DND-41 (cell line): ENCODE results near the gene KLHDC8A.

ENCODE experiments used
- ATAC-seq: fragments of 200-7000 bp; cut with Tn5 transposase; 3 replicates; pipeline ENCODE4 v1.9.1; 2021; ENCODE audit warnings: low read depth; ENCODE audit not compliant: insufficient read depth
- DNase-seq: peaks from one replicate; pipeline ENCODE4 v3.0.0-alpha.2; 2020
- H2AFZ ChIP-seq: 2 replicates; pipeline ENCODE4 v1.6.0; 2012; ENCODE audit warnings: low read depth, low read length
- H3K27ac ChIP-seq: 2 replicates; pipeline ENCODE4 v1.5.1; 2012; ENCODE audit warnings: low read length, inconsistent platforms
- H3K27me3 ChIP-seq: fragments of 200-600 bp; sonication (generic); 2 replicates; pipeline ENCODE4 v1.6.0; 2012; ENCODE audit warnings: low read length, mild to moderate bottlenecking, inconsistent platforms; ENCODE audit not compliant: insufficient read depth, poor library complexity
- H3K36me3 ChIP-seq: 2 replicates; pipeline ENCODE4 v1.5.1; 2012; ENCODE audit warnings: low read length, inconsistent platforms; ENCODE audit not compliant: insufficient read depth
- H3K4me1 ChIP-seq: 2 replicates; pipeline ENCODE4 v1.5.1; 2012; ENCODE audit warnings: mild to moderate bottlenecking, low read length; ENCODE audit not compliant: insufficient read depth
- H3K4me2 ChIP-seq: 2 replicates; pipeline ENCODE4 v1.6.0; 2012; ENCODE audit warnings: mild to moderate bottlenecking, moderate library complexity, low read length, inconsistent platforms; ENCODE audit not compliant: insufficient read depth
- H3K4me3 ChIP-seq, 2 experiments: fragments of 200-600 bp in 1 of 2; shearing (Covaris generic) in 1 of 2; 2 replicates each; pipeline ENCODE4 v1.5.1; 2012 to 2016; ENCODE audit warnings: inconsistent platforms in 2 of 2, low read length in 2 of 2, mild to moderate bottlenecking in 2 of 2, low read depth in 1 of 2, moderate library complexity in 1 of 2
- H3K79me2 ChIP-seq: 2 replicates; pipeline ENCODE4 v1.6.0; 2012; ENCODE audit warnings: low read length, inconsistent platforms; ENCODE audit not compliant: insufficient read depth
- H3K9ac ChIP-seq: 2 replicates; pipeline ENCODE4 v1.6.0; 2012; ENCODE audit warnings: low read depth, mild to moderate bottlenecking, inconsistent platforms, low read length, moderate library complexity
- H3K9me3 ChIP-seq: 2 replicates; pipeline ENCODE4 v1.5.1; 2012; ENCODE audit warnings: low read length, moderate library complexity, mild to moderate bottlenecking, inconsistent platforms; ENCODE audit not compliant: insufficient read depth, severe bottlenecking
- H4K20me1 ChIP-seq: 2 replicates; pipeline ENCODE4 v1.6.0; 2012; ENCODE audit warnings: low read length; ENCODE audit not compliant: insufficient read depth
- EZH2 ChIP-seq: IDR thresholded peaks from 3 replicates; pipeline ENCODE4 v1.6.1; 2012; ENCODE audit warnings: borderline replicate concordance, low read depth, mild to moderate bottlenecking, moderate library complexity, low read length, inconsistent platforms; ENCODE audit not compliant: severe bottlenecking
- TF ChIP-seq, protein P1 (sequence below): IDR thresholded peaks from 2 replicates; pipeline ENCODE4 v1.5.1; 2012; ENCODE audit warnings: borderline replicate concordance, low read length, moderate library complexity, mild to moderate bottlenecking; ENCODE audit not compliant: poor library complexity, severe bottlenecking; ENCODE audit errors: extremely low read depth

Gene KLHDC8A

DNA sequence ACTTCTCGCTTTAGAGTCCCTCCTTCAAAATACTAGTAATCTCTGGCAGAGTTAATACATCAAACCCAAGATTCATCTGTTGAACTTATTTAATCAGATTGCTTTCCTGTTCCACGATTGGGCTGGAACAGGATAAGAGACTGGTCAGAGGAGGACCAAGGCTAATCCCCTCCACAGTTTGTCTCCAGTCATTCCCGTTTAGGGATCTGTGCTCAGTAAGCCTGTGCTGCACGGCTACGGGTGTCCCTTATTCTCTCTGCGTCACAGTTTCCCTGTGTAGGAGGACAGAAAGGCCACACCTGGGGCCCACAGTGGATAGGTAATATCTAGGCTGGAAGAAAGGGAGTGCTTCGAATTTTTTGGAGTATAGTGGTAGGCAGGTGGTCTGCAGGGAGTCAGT is 18.7 kb downstream of the KLHDC8A start:
- Histone ChIP-seq H3K79me2 (no peaks in the 10 kb centered on the region), H3K4me3 (no peak overlapping the region), H3K36me3 (no peaks in the 10 kb centered on the region), H4K20me1 (peaks cover 4% of the 10 kb centered on the region), H3K9me3 (no peaks in the 10 kb centered on the region), H3K9ac (no peak overlapping the region), H3K4me2 (no peak overlapping the region), H3K27me3 (peaks cover 20% of the 10 kb centered on the region), H2AFZ (no peak overlapping the region), H3K4me1 (no peaks in the 10 kb centered on the region), H3K27ac (no peak overlapping the region)
- TF ChIP-seq, protein P1, sequence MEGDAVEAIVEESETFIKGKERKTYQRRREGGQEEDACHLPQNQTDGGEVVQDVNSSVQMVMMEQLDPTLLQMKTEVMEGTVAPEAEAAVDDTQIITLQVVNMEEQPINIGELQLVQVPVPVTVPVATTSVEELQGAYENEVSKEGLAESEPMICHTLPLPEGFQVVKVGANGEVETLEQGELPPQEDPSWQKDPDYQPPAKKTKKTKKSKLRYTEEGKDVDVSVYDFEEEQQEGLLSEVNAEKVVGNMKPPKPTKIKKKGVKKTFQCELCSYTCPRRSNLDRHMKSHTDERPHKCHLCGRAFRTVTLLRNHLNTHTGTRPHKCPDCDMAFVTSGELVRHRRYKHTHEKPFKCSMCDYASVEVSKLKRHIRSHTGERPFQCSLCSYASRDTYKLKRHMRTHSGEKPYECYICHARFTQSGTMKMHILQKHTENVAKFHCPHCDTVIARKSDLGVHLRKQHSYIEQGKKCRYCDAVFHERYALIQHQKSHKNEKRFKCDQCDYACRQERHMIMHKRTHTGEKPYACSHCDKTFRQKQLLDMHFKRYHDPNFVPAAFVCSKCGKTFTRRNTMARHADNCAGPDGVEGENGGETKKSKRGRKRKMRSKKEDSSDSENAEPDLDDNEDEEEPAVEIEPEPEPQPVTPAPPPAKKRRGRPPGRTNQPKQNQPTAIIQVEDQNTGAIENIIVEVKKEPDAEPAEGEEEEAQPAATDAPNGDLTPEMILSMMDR, result no peak
- no peak for TF ChIP-seq EZH2
- DNase-seq (no peak), ATAC-seq (no peak)

DNA sequence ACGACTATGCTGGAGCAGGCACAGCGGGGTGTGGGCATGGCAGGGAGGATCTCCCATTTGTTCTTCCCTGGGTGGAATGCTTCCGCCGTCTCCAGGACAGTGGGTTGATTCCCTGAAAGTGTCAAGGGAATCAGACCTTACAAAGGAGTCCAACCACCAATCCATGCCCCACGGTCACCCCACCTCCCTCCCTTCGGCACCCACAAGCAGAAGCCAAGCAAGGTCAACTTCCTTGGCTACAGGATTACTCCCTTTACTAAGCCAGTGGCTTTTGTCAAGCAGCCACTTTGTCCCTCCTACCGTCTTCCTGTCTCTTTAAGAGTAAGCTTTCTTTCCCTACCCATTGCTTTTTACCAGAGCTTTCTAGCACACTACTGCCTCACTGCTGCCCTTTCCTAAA is 19.2 kb downstream of the KLHDC8A start:
- no peak for TF ChIP-seq EZH2
- TF ChIP-seq, protein P1, result no peak
- H3K27me3 ChIP-seq, result peaks cover 20% of the 10 kb centered on the region

DNA sequence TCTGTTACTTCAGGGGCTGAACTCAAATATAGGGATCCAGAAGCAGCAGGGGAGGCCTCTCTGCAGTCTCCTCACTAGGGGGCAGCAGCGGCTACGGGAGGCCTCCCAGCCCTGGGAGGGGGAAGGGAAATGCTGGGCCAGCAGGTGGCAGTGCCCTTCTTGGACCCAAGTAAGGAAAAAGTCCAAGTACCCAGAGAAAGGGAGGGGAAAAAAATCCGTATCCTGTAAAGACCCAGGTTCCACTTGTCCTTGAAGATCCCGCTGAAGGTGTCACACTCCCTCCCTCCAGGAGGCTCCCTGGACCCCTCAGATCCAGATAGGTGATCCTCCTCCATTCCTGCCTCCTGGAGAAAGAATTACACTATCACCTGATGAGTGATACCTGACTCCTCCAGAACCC is 21.0 kb downstream of the KLHDC8A start:
- H3K4me2 ChIP-seq, result no peak overlapping the region
- TF ChIP-seq, protein P1, result peak; percentile 97
- no peak for TF ChIP-seq EZH2
- H3K27me3 ChIP-seq, result peaks cover 33% of the 10 kb centered on the region
- H3K9ac ChIP-seq, result no peak overlapping the region
- no peak overlapping the region for H3K27ac ChIP-seq
- no peaks in the 10 kb centered on the region for H3K9me3 ChIP-seq
- H3K4me1 ChIP-seq, result no peaks in the 10 kb centered on the region
- no peaks in the 10 kb centered on the region for H3K79me2 ChIP-seq
- peaks cover 6% of the 10 kb centered on the region for H4K20me1 ChIP-seq
- DNase-seq (peak; percentile 75), ATAC-seq (peak; percentile 95)
- no peak overlapping the region for H2AFZ ChIP-seq
- H3K4me3 ChIP-seq, result no peak overlapping the region
- H3K36me3 ChIP-seq, result no peaks in the 10 kb centered on the region

More for the DNA sequence above, 19.2 kb downstream of the KLHDC8A start:
- H4K20me1 ChIP-seq, result peaks cover 2% of the 10 kb centered on the region
- no peak for ATAC-seq
- no peak overlapping the region for H2AFZ ChIP-seq
- H3K9me3 ChIP-seq, result no peaks in the 10 kb centered on the region
- no peaks in the 10 kb centered on the region for H3K4me1 ChIP-seq
- no peak overlapping the region for H3K9ac ChIP-seq
- no peak overlapping the region for H3K4me2 ChIP-seq
- no peak overlapping the region for H3K4me3 ChIP-seq
- no peak for DNase-seq
- H3K79me2 ChIP-seq, result no peaks in the 10 kb centered on the region
- H3K36me3 ChIP-seq, result no peaks in the 10 kb centered on the region
- H3K27ac ChIP-seq, result no peak overlapping the region
